HG02885 (cell line): ENCODE measurements around the gene SIM2.

ENCODE experiments used
- ATAC-seq: cut with Tn5 transposase; IDR thresholded peaks from one replicate; pipeline ENCODE4 v1.9.1; 2021; ENCODE audit warnings: mild to moderate bottlenecking; ENCODE audit not compliant: unreplicated experiment, poor library complexity

Gene SIM2

GRCh38 chr21:36709868-36710728, 11.2 kb downstream of the SIM2 start:
- ATAC-seq, result no peak

DNA sequence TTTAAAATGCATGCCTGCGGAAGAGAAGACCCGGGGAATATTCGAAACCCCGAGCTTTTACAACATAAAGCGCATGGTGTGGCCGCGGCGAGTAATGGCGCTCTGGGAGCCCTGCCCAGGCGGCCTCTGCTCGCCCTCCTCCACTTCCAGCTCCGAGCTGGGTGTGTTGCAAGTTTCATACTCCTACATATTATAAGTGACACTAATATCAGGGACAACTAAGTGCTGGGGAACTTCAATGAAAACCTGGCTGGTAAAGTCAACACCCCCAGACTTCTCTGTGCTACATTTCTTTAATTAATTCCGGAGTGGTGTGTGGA, 11.8 kb downstream of the SIM2 start:
- ATAC-seq, result no peak

DNA sequence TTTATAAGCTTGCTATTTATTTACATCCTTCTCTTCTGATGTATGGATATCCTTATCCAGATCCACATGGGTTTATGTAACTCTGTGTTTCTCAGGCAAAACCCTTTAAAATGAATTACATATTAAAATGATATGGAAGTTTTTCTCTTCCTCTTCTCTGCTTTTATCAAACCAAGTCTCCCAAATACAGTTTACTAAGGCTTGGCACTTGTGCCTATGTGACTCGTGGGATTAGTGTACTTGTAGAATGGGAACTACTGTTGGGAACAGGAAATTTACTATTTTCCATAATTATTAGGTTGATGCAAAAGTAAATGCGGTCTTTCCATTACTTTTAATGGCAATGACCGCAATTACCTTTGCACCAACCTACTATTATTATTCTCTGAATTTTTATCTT, 14.8 kb downstream of the SIM2 start:
- ATAC-seq, result no peak

DNA sequence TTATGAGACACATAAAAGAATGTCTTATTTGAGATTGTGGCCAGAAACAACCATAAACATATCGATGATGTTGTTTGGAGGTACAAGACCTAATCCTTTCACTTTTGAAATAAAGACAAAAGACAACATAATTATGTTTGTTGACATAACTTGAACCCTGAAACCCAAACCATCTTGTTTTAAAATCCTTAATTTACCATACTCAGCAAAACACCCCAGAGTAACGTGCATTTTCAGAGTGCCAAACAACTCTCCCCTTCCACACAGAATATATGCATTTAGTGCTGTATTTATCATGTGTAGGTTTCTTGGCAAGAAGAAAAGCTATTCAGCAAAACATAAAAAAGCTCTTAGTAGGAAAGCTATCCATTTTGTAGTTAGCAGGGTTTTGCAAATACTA, 17.5 kb downstream of the SIM2 start:
- no peak for ATAC-seq

DNA sequence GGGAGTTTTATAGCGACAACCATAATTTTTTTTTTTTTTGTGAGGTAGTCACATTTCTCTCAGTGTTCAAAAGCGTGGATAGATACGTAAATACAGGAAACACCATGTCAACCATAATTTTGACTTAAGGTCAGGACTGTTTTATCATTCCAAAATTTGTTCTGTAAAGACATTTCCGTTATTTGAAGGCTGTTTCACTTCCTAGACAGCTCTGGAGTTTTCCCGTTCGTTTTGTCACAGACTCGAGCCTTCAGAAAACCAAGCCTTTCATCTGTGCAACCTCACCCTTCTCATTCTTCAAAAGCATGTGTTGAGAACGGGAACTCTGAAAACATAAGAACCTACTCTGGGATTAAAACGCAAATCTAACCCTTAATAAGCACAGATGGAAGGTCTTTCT, 17.9 kb downstream of the SIM2 start:
- no peak for ATAC-seq

GRCh38 chr21:36717976-36718375, 19.1 kb downstream of the SIM2 start:
- ATAC-seq, result no peak

DNA sequence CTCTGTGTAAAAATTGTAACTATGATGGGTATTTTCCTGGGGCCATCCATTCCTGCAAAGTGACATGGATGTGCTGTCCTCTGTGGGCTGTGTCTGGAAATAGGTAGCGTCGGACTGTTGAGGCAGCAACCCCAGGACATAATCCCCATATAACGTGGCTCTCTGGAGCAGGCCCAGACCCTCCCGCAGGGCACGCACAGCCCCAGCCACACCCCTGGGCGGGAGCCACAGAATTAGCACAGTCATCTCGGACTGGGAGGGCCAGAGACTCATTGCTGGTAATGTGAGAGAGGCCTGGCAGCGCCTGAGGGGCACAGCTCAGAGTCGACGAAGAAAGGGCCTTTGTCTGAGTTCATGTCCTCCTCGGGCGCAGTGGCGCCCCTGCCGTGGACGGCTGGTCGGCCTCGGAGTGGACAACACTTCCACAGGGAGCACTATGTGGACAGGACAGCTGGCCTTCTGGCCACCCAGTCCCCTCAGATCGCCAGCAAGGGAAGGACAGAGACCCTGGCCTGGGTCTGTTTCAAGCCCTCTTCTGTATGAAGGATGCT, 20.1 kb downstream of the SIM2 start:
- no peak for ATAC-seq

- ATAC-seq, result no peak
Measured at GRCh38 chr21:36719614-36720013, 20.7 kb downstream of the SIM2 start.

GRCh38 chr21:36721817-36722216, 22.9 kb downstream of the SIM2 start:
- ATAC-seq, result no peak

- no peak for ATAC-seq
Measured at GRCh38 chr21:36722370-36723368, 23.8 kb downstream of the SIM2 start.

DNA sequence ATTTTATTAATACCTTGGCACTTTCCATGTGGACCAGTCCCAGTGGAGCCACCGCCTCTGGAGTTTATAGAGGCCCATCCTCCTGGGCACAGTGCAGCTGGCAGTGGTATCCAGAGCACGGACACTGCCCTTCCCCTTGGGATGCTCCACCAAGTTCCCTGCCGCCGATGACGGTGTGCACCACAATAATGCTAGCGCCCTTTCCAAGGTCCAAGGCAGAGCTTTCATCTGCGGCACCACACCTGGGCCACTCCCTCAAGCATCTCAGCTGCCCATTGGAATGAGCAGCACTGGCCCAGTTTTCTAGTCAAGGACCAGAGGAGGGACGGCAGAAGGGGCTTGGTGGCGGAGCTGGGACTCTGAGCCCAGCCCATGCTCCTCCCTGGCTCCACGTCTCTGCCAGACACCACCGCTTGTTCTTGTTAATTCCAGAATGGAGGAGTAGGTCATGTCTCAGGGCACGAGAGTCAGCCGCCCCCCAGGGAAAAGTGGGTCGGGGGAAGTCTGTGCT, 24.5 kb downstream of the SIM2 start:
- ATAC-seq, result no peak

DNA sequence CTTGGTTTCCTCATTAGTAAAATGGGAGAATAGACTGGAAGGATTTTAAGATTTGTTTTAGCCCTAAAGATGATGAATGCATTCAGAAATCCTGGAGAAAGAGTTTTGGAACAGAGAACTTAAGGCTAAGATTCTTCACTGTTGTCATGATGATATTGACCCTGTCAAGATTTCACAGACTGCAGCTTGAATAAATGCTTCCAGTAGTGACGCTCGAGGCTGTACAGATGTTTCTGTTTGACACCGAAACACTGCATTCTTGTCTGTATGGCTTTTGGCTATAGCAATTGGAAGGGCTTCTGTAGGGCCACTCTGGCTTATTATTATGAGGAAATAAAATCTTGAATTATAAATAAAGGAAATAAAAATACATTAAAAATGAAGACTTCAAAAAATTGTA, 25.7 kb downstream of the SIM2 start:
- ATAC-seq, result no peak

DNA sequence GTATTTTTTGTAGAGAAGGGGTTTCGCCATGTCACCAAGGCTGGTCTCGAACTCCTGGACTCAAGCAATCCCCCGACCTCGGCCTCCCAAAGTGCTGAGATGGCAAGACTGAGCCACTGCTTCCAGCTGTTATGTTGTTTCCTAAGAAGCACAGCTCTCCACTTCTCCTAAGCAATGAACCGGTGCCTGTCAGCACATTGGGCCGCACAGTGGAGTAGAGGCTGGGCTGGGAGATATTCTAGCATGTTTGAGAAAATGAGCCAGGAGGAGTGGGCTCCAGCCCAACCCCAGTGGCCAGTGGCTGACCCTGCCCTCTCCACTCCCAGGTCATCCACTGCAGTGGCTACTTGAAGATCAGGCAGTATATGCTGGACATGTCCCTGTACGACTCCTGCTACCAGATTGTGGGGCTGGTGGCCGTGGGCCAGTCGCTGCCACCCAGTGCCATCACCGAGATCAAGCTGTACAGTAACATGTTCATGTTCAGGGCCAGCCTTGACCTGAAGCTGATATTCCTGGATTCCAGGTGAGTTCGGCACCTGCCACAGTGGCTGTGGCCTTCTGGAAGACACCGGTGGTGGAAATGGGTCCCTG, 27.0 kb downstream of the SIM2 start:
- no peak for ATAC-seq

GRCh38 chr21:36727866-36728265, 29.0 kb downstream of the SIM2 start:
- no peak for ATAC-seq

GRCh38 chr21:36728371-36729111, 29.6 kb downstream of the SIM2 start:
- no peak for ATAC-seq

- ATAC-seq, result no peak
Measured at GRCh38 chr21:36729310-36729970, 30.5 kb downstream of the SIM2 start.

DNA sequence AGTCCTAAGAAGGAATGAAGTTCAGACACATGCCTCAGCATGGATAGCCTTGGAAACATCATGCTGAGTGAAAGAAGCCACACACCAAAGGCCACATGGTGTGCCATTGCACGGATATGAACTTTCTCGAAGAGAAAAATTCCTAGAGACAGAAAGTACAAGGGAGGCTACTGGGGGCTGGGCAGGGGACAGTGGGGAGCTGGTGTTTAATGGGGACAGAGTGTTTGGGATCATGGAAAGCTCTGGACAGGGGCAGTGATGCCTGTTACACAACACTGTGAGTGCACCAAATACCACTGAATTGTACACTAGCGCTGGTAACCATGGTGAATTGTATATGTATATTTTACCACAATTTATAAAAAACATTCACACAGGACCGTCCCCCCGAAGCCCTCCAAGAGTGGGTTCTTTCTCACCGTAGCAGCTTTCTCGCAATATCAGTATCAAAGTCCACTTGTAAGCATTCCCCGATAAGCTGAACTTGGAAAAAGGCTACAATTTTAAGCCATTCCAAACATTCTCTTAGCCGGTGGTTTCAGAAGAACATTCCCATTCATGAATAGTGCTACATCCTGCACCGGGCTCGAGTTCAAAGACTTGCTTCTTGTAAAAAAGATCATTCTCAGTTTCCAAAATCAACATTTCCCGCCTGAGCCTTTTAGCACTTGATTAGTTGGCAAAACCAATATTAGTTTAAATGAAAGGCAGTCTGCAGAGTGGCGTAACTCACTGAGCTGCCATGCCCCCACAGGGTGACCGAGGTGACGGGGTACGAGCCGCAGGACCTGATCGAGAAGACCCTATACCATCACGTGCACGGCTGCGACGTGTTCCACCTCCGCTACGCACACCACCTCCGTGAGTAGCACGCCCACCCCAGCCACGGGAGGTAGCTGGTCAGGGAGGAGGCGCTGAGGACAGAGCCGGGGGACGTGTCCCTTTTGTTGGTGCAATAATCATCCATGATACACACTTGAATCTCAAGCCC, 31.7 kb downstream of the SIM2 start:
- no peak for ATAC-seq

DNA sequence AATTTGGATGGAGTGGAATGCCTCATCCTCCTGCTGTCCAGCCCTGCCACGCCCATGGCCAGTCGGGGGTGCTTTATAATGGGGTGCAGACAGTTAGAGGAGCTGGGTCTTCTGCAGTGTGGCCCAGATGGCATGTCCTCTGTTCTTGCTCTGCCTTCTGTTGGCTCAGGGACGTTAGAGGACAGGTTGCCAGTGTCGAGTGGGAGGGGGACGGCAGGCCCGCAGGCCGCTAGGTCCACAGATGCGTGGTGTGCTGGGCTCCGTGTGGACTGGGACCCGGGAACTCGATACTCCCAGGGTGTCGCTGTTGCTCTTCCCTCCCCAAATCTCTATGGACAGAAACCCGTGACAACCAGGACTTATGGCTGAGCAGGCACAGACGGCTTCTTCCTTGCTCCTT, 33.3 kb downstream of the SIM2 start:
- no peak for ATAC-seq
